ENCODE results near the gene NAXD.

Gene NAXD

DNA sequence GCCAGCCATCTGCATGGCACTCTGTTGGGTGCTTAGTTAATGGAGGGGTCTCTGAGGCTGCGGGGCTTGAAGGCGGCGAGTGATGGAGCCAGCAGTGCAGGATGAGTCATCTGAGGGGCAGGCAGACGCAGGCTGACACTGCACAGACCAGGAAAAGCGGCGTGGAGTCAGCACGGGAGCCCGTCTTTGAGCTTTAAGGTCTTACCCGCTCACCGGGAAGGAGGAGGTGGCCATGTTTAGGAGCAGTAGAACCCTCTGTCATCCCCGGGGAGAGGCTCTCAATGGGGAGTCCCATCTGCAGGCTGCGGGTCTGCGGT lies 13.1 kb downstream of the NAXD start:
- TF ChIP-seq TAF1 (IDR thresholded peaks at IDR 0.05; ENCODE audit: low read depth) (no peak), EP300 (IDR thresholded peaks at IDR 0.05; ENCODE audit: borderline replicate concordance) (no peak), EGR1 (IDR thresholded peaks at IDR 0.05) (no peak)

DNA sequence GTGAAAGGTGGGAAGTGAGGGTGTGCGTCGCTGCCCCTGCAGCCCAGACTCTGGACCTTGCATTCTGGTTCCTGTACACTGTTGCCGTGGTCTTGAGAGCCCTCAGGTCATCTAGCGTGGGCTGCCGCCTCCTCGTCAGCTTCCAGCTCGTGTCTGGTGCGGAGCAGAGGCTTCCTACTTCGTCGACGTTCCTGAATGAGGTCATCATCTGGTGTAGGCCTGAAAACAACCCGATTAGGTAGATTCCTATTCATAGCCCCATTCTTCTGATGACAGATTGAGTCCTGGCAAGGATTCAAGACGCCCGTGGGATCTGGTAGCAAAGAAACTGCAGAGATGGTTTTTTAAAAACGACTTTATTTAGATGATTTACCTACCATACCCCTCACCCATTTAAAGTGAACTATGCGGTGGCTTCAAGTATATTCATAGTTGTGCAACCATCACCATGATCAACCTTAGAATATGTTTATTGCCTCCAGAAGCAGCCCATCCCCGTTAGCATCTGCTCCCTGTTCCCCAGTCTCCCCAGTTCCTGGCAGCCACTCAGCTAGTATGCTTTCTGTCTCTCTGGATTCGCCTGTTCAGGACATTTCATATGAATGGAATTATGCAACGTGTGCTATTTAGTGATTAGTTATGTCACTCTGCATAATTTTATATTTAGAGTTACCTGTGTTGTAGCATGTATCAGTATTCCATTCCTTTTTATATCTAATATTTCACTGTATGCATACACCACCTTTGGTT lies 13.8 kb downstream of the NAXD start:
- TF ChIP-seq FOXM1 (IDR thresholded peaks at IDR 0.05; ENCODE audit: borderline replicate concordance, low read depth) (no peak), TEAD4 (IDR thresholded peaks at IDR 0.05) (no peak), EGR1 (IDR thresholded peaks at IDR 0.05) (no peak), MAX (IDR thresholded peaks at IDR 0.05) (no peak), TAF1 (IDR thresholded peaks at IDR 0.05; ENCODE audit: low read depth) (no peak), RAD21 (IDR thresholded peaks at IDR 0.05; ENCODE audit: low read depth) (no peak), CEBPB (IDR thresholded peaks at IDR 0.05) (no peak), YY1 (IDR thresholded peaks at IDR 0.05; ENCODE audit: low read depth) (no peak), CREB1 (IDR thresholded peaks at IDR 0.05; ENCODE audit: low read depth) (no peak), NFIC (IDR thresholded peaks at IDR 0.05) (no peak), TCF12 (IDR thresholded peaks at IDR 0.05; ENCODE audit: low read depth) (no peak), EP300 (IDR thresholded peaks at IDR 0.05; ENCODE audit: borderline replicate concordance) (no peak), ZBTB7A (IDR thresholded peaks at IDR 0.05; ENCODE audit: low read depth) (no peak)
- TF ChIP-seq, protein P1, sequence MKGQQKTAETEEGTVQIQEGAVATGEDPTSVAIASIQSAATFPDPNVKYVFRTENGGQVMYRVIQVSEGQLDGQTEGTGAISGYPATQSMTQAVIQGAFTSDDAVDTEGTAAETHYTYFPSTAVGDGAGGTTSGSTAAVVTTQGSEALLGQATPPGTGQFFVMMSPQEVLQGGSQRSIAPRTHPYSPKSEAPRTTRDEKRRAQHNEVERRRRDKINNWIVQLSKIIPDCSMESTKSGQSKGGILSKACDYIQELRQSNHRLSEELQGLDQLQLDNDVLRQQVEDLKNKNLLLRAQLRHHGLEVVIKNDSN (IDR thresholded peaks at IDR 0.05) = no peak
- TF ChIP-seq, protein P2, sequence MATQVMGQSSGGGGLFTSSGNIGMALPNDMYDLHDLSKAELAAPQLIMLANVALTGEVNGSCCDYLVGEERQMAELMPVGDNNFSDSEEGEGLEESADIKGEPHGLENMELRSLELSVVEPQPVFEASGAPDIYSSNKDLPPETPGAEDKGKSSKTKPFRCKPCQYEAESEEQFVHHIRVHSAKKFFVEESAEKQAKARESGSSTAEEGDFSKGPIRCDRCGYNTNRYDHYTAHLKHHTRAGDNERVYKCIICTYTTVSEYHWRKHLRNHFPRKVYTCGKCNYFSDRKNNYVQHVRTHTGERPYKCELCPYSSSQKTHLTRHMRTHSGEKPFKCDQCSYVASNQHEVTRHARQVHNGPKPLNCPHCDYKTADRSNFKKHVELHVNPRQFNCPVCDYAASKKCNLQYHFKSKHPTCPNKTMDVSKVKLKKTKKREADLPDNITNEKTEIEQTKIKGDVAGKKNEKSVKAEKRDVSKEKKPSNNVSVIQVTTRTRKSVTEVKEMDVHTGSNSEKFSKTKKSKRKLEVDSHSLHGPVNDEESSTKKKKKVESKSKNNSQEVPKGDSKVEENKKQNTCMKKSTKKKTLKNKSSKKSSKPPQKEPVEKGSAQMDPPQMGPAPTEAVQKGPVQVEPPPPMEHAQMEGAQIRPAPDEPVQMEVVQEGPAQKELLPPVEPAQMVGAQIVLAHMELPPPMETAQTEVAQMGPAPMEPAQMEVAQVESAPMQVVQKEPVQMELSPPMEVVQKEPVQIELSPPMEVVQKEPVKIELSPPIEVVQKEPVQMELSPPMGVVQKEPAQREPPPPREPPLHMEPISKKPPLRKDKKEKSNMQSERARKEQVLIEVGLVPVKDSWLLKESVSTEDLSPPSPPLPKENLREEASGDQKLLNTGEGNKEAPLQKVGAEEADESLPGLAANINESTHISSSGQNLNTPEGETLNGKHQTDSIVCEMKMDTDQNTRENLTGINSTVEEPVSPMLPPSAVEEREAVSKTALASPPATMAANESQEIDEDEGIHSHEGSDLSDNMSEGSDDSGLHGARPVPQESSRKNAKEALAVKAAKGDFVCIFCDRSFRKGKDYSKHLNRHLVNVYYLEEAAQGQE (IDR thresholded peaks at IDR 0.05; ENCODE audit: low read depth) = no peak

- TF ChIP-seq CREB1 (IDR thresholded peaks at IDR 0.05; ENCODE audit: low read depth) = no peak
- TF ChIP-seq EP300 (IDR thresholded peaks at IDR 0.05; ENCODE audit: borderline replicate concordance) = no peak
- TF ChIP-seq, protein P1 (IDR thresholded peaks at IDR 0.05) = no peak
- no peak for TF ChIP-seq ZBTB7A (IDR thresholded peaks at IDR 0.05; ENCODE audit: low read depth)
Observed at GRCh38 chr13:110629735-110630134, 14.4 kb downstream of the NAXD start.

DNA sequence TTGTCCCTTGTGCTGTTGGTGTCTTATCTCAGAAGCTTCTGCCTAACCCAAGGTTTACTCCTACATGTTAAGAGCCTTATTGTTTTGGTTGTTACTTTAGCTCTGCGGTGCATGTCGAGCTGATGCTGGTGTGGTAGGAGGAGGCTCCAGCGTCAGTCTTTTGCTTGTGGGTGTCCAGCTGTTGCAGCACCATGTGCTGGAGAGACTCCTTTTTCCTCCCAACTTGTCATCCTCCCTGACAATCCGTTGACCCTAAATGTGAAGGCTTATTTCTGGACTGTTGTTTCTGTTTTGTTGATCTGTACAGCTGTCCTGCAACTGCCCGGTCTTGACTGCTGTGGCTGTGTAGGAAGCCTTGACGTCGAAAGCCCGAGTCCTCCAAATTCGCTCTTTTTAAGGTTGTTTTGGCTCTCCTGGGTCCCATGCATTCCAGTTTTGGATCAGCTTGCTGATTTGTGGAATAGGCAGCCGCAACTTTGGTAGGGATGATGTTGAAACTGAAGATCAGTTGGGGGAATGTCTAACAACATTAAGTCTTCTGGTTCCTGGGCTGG lies 15.3 kb downstream of the NAXD start:
- TF ChIP-seq TCF12 (IDR thresholded peaks at IDR 0.05; ENCODE audit: low read depth) = no peak
- TF ChIP-seq MAX (IDR thresholded peaks at IDR 0.05) = no peak
- no peak for TF ChIP-seq TEAD4 (IDR thresholded peaks at IDR 0.05)
- TF ChIP-seq, protein P1 (IDR thresholded peaks at IDR 0.05) = no peak
- no peak for TF ChIP-seq EGR1 (IDR thresholded peaks at IDR 0.05)
- TF ChIP-seq ZBTB7A (IDR thresholded peaks at IDR 0.05; ENCODE audit: low read depth) = no peak
- no peak for TF ChIP-seq TAF1 (IDR thresholded peaks at IDR 0.05; ENCODE audit: low read depth)
- TF ChIP-seq, protein P2 (IDR thresholded peaks at IDR 0.05; ENCODE audit: low read depth) = no peak
- TF ChIP-seq CREB1 (IDR thresholded peaks at IDR 0.05; ENCODE audit: low read depth) = no peak

GRCh38 chr13:110633776-110634175 lies 18.4 kb downstream of the NAXD start:
- no peak for TF ChIP-seq YY1 (IDR thresholded peaks at IDR 0.05; ENCODE audit: low read depth)
- TF ChIP-seq ZBTB7A (IDR thresholded peaks at IDR 0.05; ENCODE audit: low read depth) = no peak
- no peak for TF ChIP-seq CREB1 (IDR thresholded peaks at IDR 0.05; ENCODE audit: low read depth)
- TF ChIP-seq EP300 (IDR thresholded peaks at IDR 0.05; ENCODE audit: borderline replicate concordance) = no peak
- TF ChIP-seq EGR1 (IDR thresholded peaks at IDR 0.05) = no peak
- no peak for TF ChIP-seq CEBPB (IDR thresholded peaks at IDR 0.05)
- TF ChIP-seq RAD21 (IDR thresholded peaks at IDR 0.05; ENCODE audit: low read depth) = no peak
- no peak for TF ChIP-seq MAX (IDR thresholded peaks at IDR 0.05)
- no peak for TF ChIP-seq TCF12 (IDR thresholded peaks at IDR 0.05; ENCODE audit: low read depth)
- TF ChIP-seq, protein P2 (IDR thresholded peaks at IDR 0.05; ENCODE audit: low read depth) = no peak
- TF ChIP-seq TAF1 (IDR thresholded peaks at IDR 0.05; ENCODE audit: low read depth) = no peak
